ENCODE data around the gene LRTM1.

The LRTM1 gene

GRCh38 chr3:54928046-54928770 is at the start of gene LRTM1:
Gene LRTM1, minus strand, starts transcription at chr3:54928059. Its CDS starts 148 bp downstream, at chr3:54927911.
- DNase-seq (ENCODE audit: low read depth), result no peak

GRCh38 chr3:54977439-54977838 is 49.6 kb upstream of the LRTM1 start:
- no peak for DNase-seq (ENCODE audit: low read depth)

- DNase-seq (ENCODE audit: low read depth), result no peak
Observed at GRCh38 chr3:54970895-54971294, 43.0 kb upstream of the LRTM1 start.

GRCh38 chr3:54969652-54970051 is 41.8 kb upstream of the LRTM1 start:
- DNase-seq (ENCODE audit: low read depth), result no peak

- no peak for DNase-seq (ENCODE audit: low read depth)
Observed at GRCh38 chr3:54968546-54969172, 40.8 kb upstream of the LRTM1 start.

- DNase-seq (ENCODE audit: low read depth), result no peak
Observed at GRCh38 chr3:54967731-54968161, 39.9 kb upstream of the LRTM1 start.

GRCh38 chr3:54966979-54967378 is 39.1 kb upstream of the LRTM1 start:
- DNase-seq (ENCODE audit: low read depth), result no peak

- DNase-seq (ENCODE audit: low read depth), result no peak
Observed at GRCh38 chr3:54965746-54966145, 37.9 kb upstream of the LRTM1 start.

GRCh38 chr3:54964081-54964480 is 36.2 kb upstream of the LRTM1 start:
- no peak for DNase-seq (ENCODE audit: low read depth)

- DNase-seq (ENCODE audit: low read depth), result no peak
Observed at GRCh38 chr3:54963641-54964040, 35.8 kb upstream of the LRTM1 start.

- DNase-seq (ENCODE audit: low read depth), result no peak
Observed at GRCh38 chr3:54962200-54962599, 34.3 kb upstream of the LRTM1 start.

GRCh38 chr3:54960701-54961100 is 32.8 kb upstream of the LRTM1 start:
- DNase-seq (ENCODE audit: low read depth), result no peak

GRCh38 chr3:54960082-54960481 is 32.2 kb upstream of the LRTM1 start:
- no peak for DNase-seq (ENCODE audit: low read depth)

GRCh38 chr3:54957711-54958110 is 29.9 kb upstream of the LRTM1 start:
- no peak for DNase-seq (ENCODE audit: low read depth)

- no peak for DNase-seq (ENCODE audit: low read depth)
Observed at GRCh38 chr3:54955941-54956340, 28.1 kb upstream of the LRTM1 start.

GRCh38 chr3:54955496-54955895 is 27.6 kb upstream of the LRTM1 start:
- no peak for DNase-seq (ENCODE audit: low read depth)

GRCh38 chr3:54954521-54954920 is 26.7 kb upstream of the LRTM1 start:
- DNase-seq (ENCODE audit: low read depth), result no peak

- DNase-seq (ENCODE audit: low read depth), result no peak
Observed at GRCh38 chr3:54954022-54954421, 26.2 kb upstream of the LRTM1 start.

- no peak for DNase-seq (ENCODE audit: low read depth)
Observed at GRCh38 chr3:54951405-54951804, 23.5 kb upstream of the LRTM1 start.

GRCh38 chr3:54950391-54951003 is 22.6 kb upstream of the LRTM1 start:
- no peak for DNase-seq (ENCODE audit: low read depth)

GRCh38 chr3:54949491-54950044 is 21.7 kb upstream of the LRTM1 start:
- no peak for DNase-seq (ENCODE audit: low read depth)

GRCh38 chr3:54941690-54942362 is 14.0 kb upstream of the LRTM1 start:
- DNase-seq (ENCODE audit: low read depth), result no peak

Data from activated T-cell treated with anti-CD3 and anti-CD28 coated beads for 1 hour (primary cell).